ENCODE measurements around the gene PTPRJ. TPM values are rescaled to one million over a fixed set of nuclear protein-coding genes. Genes with fewer than 3 reads are reported as not detected.

Gene PTPRJ
- total RNA-seq, 1 donor from 2014 or later = 4.7 TPM

- no peak overlapping the region for H3K4me3 ChIP-seq
Measured at GRCh38 chr11:48081151-48082010, 101.0 kb downstream of the PTPRJ start.

GRCh38 chr11:48082771-48083170 lies 102.4 kb downstream of the PTPRJ start:
- H3K4me3 ChIP-seq = no peak overlapping the region
- H3K4me1 ChIP-seq = peaks cover 15% of the 10 kb centered on the region
- no peak for TF ChIP-seq CTCF (IDR thresholded peaks at IDR 0.05)
- TF ChIP-seq POLR2A (IDR thresholded peaks at IDR 0.05) = no peak
- no peaks in the 10 kb centered on the region for H3K27me3 ChIP-seq
- no peak for DNase-seq (ENCODE audit: extremely low spot score in 2 of 2)
- H3K9me3 ChIP-seq = no peaks in the 10 kb centered on the region
- H3K27ac ChIP-seq = no peak overlapping the region
- H3K36me3 ChIP-seq = no peaks in the 10 kb centered on the region
- intact Hi-C loops (cut with DNase I) = no loop called here

More at GRCh38 chr11:48081151-48082010, 101.0 kb downstream of the PTPRJ start:
- Histone ChIP-seq H3K36me3 (no peaks in the 10 kb centered on the region), H3K27ac (peak overlapping the region; percentile 12), H3K4me1 (peaks cover 15% of the 10 kb centered on the region), H3K27me3 (no peaks in the 10 kb centered on the region), H3K9me3 (no peaks in the 10 kb centered on the region)
- intact Hi-C loops (cut with DNase I) = no loop called here
- no peak for DNase-seq (ENCODE audit: extremely low spot score in 2 of 2)
- TF ChIP-seq POLR2AphosphoS5 (IDR thresholded peaks at IDR 0.05; ENCODE audit: insufficient read depth in 1 of 2, low read depth in 1 of 2) (peak in 1 of 2 donors; percentile 16), CTCF (IDR thresholded peaks at IDR 0.05) (no peak)

GRCh38 chr11:48083421-48083820 lies 103.1 kb downstream of the PTPRJ start:
- TF ChIP-seq POLR2AphosphoS5 (IDR thresholded peaks at IDR 0.05; ENCODE audit: insufficient read depth in 1 of 2, low read depth in 1 of 2) (no peak), POLR2A (IDR thresholded peaks at IDR 0.05) (no peak), CTCF (IDR thresholded peaks at IDR 0.05) (no peak)
- no peaks in the 10 kb centered on the region for H3K9me3 ChIP-seq
- H3K27me3 ChIP-seq = no peaks in the 10 kb centered on the region
- H3K4me1 ChIP-seq = peaks cover 21% of the 10 kb centered on the region
- no peak overlapping the region for H3K27ac ChIP-seq
- no peaks in the 10 kb centered on the region for H3K36me3 ChIP-seq
- no peak overlapping the region for H3K4me3 ChIP-seq
- intact Hi-C loops (cut with DNase I) = no loop called here
- DNase-seq (ENCODE audit: extremely low spot score in 2 of 2) = no peak

GRCh38 chr11:48085688-48086087 lies 105.3 kb downstream of the PTPRJ start:
- intact Hi-C loops (cut with DNase I) = no loop called here
- Histone ChIP-seq H3K27me3 (no peaks in the 10 kb centered on the region), H3K36me3 (no peaks in the 10 kb centered on the region), H3K4me1 (peaks cover 22% of the 10 kb centered on the region), H3K27ac (no peak overlapping the region), H3K4me3 (no peak overlapping the region), H3K9me3 (no peaks in the 10 kb centered on the region)
- no peak for DNase-seq (ENCODE audit: extremely low spot score in 2 of 2)
- TF ChIP-seq POLR2AphosphoS5 (IDR thresholded peaks at IDR 0.05; ENCODE audit: insufficient read depth in 1 of 2, low read depth in 1 of 2) (no peak), CTCF (IDR thresholded peaks at IDR 0.05) (no peak), POLR2A (IDR thresholded peaks at IDR 0.05) (no peak)

- Histone ChIP-seq H3K27me3 (no peaks in the 10 kb centered on the region), H3K9me3 (no peaks in the 10 kb centered on the region), H3K27ac (no peak overlapping the region), H3K4me3 (no peak overlapping the region), H3K4me1 (peaks cover 11% of the 10 kb centered on the region), H3K36me3 (no peaks in the 10 kb centered on the region)
- intact Hi-C loops (cut with DNase I) = no loop called here
- no peak for DNase-seq (ENCODE audit: extremely low spot score in 2 of 2)
- no peak for TF ChIP-seq POLR2A (IDR thresholded peaks at IDR 0.05)
- no peak for TF ChIP-seq CTCF (IDR thresholded peaks at IDR 0.05)
- no peak for TF ChIP-seq POLR2AphosphoS5 (IDR thresholded peaks at IDR 0.05; ENCODE audit: insufficient read depth in 1 of 2, low read depth in 1 of 2)
Measured at GRCh38 chr11:48087422-48087821, 107.1 kb downstream of the PTPRJ start.

All from vagina (tissue), 2 donors.